ENCODE results near the gene B4GALNT4. TPM values are rescaled to one million over a fixed set of nuclear protein-coding genes. Genes with fewer than 3 reads are reported as not detected.

B4GALNT4 gene
- total and polyA plus RNA-seq, 2 of the 13 experiments (the other 11 are each of a cell fraction or from before 2014, with no cell fraction given): 30.5 to 50.1 TPM

DNA sequence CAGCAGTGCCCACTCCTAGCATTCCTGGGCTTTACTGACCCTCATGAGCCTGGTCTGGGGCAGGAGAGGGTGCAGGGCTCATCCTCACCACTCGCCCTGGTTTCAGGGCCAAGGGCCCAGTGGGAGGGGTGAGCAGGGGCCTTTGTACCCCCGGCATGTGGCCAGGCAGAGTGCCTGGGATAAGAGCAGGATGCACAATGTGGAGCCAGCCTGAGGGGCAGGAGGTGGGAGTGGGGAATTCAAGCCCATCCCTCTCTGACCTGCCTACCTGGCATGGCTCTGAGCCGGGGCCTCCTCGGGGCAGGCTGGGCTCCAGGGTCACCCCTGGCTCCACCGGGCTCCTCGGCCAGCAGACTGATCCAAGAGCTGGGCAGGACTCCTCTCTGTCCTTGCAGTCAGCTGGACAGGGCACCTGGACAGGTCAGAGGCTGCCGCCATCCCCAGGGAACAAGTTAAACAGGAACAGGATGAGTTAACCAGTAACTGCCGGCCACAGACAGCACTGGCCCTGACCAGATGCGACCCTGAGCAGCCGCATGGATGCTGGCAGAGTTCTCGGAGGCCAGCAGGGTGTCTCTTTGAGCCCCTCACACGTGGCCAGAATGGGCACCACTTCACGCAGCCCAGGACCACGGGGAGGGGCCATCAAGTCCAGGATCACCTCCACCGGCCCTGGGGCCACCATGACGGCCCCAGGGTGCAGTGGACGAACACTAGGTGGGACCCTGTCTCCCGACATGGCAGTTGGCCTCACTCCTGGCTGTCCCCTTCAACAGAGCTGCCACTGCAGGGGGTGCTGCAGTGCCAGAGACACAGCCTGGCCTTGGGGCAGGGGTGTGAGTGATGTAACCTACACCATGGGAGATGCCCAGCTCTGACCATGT lies 40.5 kb downstream of the B4GALNT4 start:
- no peaks in the 10 kb centered on the region for H3K9me3 ChIP-seq (ENCODE audit: low read length)
- in situ Hi-C loops (cut with HindIII; ENCODE audit: extremely low pct_ligation_motif_present, low pct_unique_long_range_greater_than_20kb) (loop anchor here (5.0 kb wide), 1 partner anchor 32 kb away; the partner anchor contains the start of gene ANO9), intact Hi-C loops (cut with micrococcal nuclease; ENCODE audit: unreplicated experiment) (loop anchor here (5.0 kb wide), 1 partner anchor 37 kb away; no protein-coding TSS in a partner anchor)
- ATAC-seq (peak; percentile 84), DNase-seq (ENCODE audit: low spot score) (peak; percentile 64), FAIRE-seq (peak; percentile 28)
- WGBS (ENCODE audit: low lambda C conversion rate): 0% methylated on average over 2 of the region's 18 CpGs
- 0 out of 5 replicates have a peak, but pooled peaks cover 0 to 3% of the 10 kb centered on the region in 2 experiments for H3K27me3 ChIP-seq (ENCODE audit: control insufficient read depth in 1 of 2, insufficient read depth in 2 of 2, low read length in 2 of 2)
- POLR2A ChIA-PET: interaction anchor here (0.8 to 3.8 kb wide), 5 partner anchors 11 to 38 kb away, joined by 3 to 31 read pairs (median 3); no protein-coding TSS in a partner anchor
- no peak overlapping the region for H2AFZ ChIP-seq (ENCODE audit: low read length)
- peaks cover 53% of the 10 kb centered on the region for H3K4me1 ChIP-seq (ENCODE audit: insufficient read depth, low read length)
- CTCF ChIA-PET (ENCODE audit: low intra/inter-chr PET ratio, low total read pairs): no interaction called here
- no peaks in the 10 kb centered on the region for H4K20me1 ChIP-seq (ENCODE audit: insufficient read depth, low read length)
- H3K79me2 ChIP-seq (ENCODE audit: insufficient read depth, low read length): no peaks in the 10 kb centered on the region
- H3K36me3 ChIP-seq (replicated peaks in 1 of 2; ENCODE audit: control insufficient read depth in 1 of 2, insufficient read depth in 2 of 2, low read length in 2 of 2): no peaks in the 10 kb centered on the region
- BruUV-seq (replicated peaks): no TSS peak
- peak overlapping the region; percentile 94 for H3K4me2 ChIP-seq (ENCODE audit: low read depth, low read length)
- peak overlapping the region; percentile 35 to 68 (median 35) for H3K4me3 ChIP-seq (replicated peaks in 1 of 3; ENCODE audit: insufficient read depth in 1 of 3, low read depth in 2 of 3, low read length in 3 of 3)
- H3K27ac ChIP-seq (ENCODE audit: extremely low read length, insufficient read depth, low read length): peak overlapping the region; percentile 78
- peak overlapping the region; percentile 58 for H3K9ac ChIP-seq (ENCODE audit: insufficient read depth, low read depth, low read length)
- TF ChIP-seq KDM4B (CRISPR knock-in tag; IDR thresholded peaks at IDR 0.05) (no peak), POLR2AphosphoS5 (IDR thresholded peaks at IDR 0.05; ENCODE audit: low read depth, low read length) (0 out of 2 replicates have a peak, but pooled peaks have one; percentile 35), PTBP1 (IDR thresholded peaks at IDR 0.05; ENCODE audit: low read depth, low read length, poor library complexity, severe bottlenecking) (no peak), NFYC (CRISPR knock-in tag; IDR thresholded peaks at IDR 0.05) (no peak), ZNF782 (CRISPR knock-in tag; IDR thresholded peaks at IDR 0.05; ENCODE audit: borderline replicate concordance) (no peak; the same call in 1 of the 2 replicates), CHD2 (IDR thresholded peaks at IDR 0.05; ENCODE audit: low read depth, low read length) (no peak), RARA (CRISPR knock-in tag; IDR thresholded peaks at IDR 0.05) (peak; percentile 68), SRY (CRISPR knock-in tag; IDR thresholded peaks at IDR 0.05) (no peak)
- TF ChIP-seq, protein P1, sequence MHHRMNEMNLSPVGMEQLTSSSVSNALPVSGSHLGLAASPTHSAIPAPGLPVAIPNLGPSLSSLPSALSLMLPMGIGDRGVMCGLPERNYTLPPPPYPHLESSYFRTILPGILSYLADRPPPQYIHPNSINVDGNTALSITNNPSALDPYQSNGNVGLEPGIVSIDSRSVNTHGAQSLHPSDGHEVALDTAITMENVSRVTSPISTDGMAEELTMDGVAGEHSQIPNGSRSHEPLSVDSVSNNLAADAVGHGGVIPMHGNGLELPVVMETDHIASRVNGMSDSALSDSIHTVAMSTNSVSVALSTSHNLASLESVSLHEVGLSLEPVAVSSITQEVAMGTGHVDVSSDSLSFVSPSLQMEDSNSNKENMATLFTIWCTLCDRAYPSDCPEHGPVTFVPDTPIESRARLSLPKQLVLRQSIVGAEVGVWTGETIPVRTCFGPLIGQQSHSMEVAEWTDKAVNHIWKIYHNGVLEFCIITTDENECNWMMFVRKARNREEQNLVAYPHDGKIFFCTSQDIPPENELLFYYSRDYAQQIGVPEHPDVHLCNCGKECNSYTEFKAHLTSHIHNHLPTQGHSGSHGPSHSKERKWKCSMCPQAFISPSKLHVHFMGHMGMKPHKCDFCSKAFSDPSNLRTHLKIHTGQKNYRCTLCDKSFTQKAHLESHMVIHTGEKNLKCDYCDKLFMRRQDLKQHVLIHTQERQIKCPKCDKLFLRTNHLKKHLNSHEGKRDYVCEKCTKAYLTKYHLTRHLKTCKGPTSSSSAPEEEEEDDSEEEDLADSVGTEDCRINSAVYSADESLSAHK (CRISPR knock-in tag; IDR thresholded peaks at IDR 0.05; ENCODE audit: borderline replicate concordance): no peak
- TF ChIP-seq, protein P2, sequence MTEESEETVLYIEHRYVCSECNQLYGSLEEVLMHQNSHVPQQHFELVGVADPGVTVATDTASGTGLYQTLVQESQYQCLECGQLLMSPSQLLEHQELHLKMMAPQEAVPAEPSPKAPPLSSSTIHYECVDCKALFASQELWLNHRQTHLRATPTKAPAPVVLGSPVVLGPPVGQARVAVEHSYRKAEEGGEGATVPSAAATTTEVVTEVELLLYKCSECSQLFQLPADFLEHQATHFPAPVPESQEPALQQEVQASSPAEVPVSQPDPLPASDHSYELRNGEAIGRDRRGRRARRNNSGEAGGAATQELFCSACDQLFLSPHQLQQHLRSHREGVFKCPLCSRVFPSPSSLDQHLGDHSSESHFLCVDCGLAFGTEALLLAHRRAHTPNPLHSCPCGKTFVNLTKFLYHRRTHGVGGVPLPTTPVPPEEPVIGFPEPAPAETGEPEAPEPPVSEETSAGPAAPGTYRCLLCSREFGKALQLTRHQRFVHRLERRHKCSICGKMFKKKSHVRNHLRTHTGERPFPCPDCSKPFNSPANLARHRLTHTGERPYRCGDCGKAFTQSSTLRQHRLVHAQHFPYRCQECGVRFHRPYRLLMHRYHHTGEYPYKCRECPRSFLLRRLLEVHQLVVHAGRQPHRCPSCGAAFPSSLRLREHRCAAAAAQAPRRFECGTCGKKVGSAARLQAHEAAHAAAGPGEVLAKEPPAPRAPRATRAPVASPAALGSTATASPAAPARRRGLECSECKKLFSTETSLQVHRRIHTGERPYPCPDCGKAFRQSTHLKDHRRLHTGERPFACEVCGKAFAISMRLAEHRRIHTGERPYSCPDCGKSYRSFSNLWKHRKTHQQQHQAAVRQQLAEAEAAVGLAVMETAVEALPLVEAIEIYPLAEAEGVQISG (CRISPR knock-in tag; IDR thresholded peaks at IDR 0.05): peak; percentile 55; the same call in 1 of the 2 replicates
- TF ChIP-seq, protein P3, sequence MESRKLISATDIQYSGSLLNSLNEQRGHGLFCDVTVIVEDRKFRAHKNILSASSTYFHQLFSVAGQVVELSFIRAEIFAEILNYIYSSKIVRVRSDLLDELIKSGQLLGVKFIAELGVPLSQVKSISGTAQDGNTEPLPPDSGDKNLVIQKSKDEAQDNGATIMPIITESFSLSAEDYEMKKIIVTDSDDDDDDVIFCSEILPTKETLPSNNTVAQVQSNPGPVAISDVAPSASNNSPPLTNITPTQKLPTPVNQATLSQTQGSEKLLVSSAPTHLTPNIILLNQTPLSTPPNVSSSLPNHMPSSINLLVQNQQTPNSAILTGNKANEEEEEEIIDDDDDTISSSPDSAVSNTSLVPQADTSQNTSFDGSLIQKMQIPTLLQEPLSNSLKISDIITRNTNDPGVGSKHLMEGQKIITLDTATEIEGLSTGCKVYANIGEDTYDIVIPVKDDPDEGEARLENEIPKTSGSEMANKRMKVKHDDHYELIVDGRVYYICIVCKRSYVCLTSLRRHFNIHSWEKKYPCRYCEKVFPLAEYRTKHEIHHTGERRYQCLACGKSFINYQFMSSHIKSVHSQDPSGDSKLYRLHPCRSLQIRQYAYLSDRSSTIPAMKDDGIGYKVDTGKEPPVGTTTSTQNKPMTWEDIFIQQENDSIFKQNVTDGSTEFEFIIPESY (CRISPR knock-in tag; IDR thresholded peaks at IDR 0.05): no peak
- TF ChIP-seq, protein P4, sequence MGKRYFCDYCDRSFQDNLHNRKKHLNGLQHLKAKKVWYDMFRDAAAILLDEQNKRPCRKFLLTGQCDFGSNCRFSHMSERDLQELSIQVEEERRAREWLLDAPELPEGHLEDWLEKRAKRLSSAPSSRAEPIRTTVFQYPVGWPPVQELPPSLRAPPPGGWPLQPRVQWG (CRISPR knock-in tag; IDR thresholded peaks at IDR 0.05; ENCODE audit: borderline replicate concordance, low read depth): no peak
- TF ChIP-seq, protein P5, sequence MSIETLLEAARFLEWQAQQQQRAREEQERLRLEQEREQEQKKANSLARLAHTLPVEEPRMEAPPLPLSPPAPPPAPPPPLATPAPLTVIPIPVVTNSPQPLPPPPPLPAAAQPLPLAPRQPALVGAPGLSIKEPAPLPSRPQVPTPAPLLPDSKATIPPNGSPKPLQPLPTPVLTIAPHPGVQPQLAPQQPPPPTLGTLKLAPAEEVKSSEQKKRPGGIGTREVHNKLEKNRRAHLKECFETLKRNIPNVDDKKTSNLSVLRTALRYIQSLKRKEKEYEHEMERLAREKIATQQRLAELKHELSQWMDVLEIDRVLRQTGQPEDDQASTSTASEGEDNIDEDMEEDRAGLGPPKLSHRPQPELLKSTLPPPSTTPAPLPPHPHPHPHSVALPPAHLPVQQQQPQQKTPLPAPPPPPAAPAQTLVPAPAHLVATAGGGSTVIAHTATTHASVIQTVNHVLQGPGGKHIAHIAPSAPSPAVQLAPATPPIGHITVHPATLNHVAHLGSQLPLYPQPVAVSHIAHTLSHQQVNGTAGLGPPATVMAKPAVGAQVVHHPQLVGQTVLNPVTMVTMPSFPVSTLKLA (IDR thresholded peaks at IDR 0.05): 0 out of 2 replicates have a peak, but pooled peaks have one; percentile 3
